ENCODE measurements around the gene ADARB2. TPM values are rescaled to one million over a fixed set of nuclear protein-coding genes. Genes with fewer than 3 reads are reported as not detected.
"Not testable (repeated sequence)": the region's sequence is repeated elsewhere in the genome, so short reads cannot be mapped to it uniquely, and the experiment has no call there.

Gene ADARB2
- total RNA-seq, 1 experiment from 2014 or later, result not detected

DNA sequence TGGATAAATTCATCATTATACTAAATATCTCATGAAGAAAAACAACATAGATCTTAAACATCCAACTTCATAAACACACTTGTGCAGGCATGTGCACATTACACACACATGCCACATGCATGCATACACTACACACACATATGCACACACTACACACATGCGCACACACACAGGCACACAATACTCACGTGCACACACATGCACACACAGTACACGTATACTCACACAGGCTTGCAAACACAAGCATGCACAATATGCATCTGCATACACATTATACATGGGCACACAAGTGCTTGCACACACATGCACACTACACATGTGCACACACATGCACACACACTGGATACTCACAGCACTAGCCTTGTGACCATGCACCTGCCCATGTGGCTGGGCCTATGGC is 105.2 kb downstream of the ADARB2 start:
- in situ Hi-C loops (cut with HindIII; ENCODE audit: low pct_unique_long_range_greater_than_20kb, low sequenced_read_pairs), result no loop called here
- DNase-seq (ENCODE audit: low read depth), result no peak

DNA sequence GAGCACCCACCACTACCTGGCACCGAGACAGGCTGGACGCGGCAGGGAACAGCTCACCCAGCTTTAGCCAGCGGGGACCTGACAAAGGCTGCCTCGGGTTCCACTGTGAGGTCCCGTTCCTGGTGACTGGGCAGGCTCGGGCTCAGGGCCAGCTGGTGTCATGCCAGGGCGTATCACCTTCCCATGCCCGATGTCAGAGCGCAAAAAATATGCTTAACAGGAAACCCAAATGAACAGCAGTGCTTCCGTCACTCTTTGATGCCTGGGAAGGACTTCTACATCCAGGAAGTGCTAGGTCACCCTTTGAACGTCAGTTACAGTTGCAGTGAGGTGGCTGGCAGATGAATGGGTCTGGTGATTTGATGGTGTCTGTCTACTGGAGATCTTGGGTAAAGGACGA is 106.0 kb downstream of the ADARB2 start:
- DNase-seq (ENCODE audit: low read depth), result no peak
- in situ Hi-C loops (cut with HindIII; ENCODE audit: low pct_unique_long_range_greater_than_20kb, low sequenced_read_pairs), result no loop called here

DNA sequence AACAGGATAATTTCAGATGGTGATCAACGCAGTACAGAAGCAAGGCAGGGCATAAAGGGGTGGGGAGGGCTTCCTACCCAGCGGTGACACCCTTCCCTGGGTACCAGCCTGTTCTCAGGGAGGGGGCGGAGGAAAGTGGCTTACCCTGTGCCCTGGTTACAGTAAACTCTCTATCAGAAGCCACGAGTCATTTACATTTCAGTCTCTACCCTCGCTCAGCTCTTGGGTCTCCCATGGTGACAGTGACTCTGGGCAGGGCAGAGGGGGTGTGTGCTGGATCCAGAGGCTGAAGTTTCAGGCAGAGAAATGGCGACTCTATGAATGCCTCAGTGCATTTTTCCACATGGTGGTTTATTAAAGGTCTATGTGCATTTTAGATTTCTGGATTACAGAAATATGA is 107.0 kb downstream of the ADARB2 start:
- DNase-seq (ENCODE audit: low read depth), result no peak
- in situ Hi-C loops (cut with HindIII; ENCODE audit: low pct_unique_long_range_greater_than_20kb, low sequenced_read_pairs), result no loop called here

DNA sequence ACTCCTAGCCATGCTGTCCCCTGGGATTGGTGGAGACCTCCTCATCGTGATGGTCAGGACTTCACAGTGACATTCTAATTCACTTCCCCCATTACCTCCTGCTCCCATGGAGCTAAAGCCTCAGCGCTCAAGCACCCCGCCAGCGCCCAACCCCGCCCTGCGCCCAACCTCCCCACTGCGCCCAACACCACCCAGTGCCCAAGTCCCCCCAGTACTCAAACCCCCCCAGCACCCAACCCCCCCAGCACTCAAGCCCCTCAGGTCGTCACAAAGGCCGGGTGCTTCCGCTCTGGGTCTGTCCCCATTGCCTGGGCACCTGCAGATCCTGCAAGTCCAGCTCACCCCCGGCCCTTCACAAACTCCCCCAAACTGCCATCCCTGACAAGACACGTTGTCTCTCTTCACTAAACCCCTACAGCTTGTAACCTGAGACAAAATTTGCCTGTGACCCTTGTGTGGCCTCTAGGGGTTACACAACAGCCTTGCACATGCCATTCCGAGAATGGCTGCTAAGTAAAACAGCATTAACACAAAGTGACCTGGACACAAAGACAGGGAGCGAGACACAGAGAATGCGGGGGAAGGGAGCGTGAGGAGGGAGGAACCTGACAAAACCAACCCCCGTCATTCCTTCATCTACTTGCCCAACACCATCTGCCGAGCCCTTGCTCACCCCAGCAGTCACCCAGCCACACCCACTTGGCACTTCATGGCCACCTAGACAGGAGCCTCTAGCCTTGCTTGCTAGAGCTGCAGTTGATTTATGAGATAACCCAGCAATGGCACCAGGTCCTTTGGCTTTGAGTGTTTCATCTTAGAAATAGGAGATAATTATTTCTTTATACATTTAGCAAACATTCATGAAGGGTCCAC is 107.8 kb downstream of the ADARB2 start:
- in situ Hi-C loops (cut with HindIII; ENCODE audit: low pct_unique_long_range_greater_than_20kb, low sequenced_read_pairs), result no loop called here
- no peak for DNase-seq (ENCODE audit: low read depth)

DNA sequence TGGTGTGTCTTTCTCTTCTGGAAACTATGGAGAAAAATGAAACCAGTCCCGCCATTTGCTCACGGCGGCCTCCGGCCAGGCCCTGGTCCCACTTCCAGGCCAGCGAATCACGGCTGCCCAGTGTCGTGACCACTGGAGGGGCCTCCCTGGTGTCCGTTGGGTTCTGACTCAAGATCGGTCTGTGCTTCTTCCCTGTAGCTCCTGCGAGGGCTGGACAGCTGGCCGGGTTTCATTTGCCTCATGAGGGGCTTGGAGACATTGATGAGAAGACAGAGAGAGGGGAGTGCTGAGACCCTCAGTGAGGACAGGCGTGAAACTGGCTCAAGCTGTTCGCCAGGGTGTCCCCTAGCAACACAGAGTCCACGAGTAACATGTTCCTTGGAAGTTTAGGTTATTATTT is 108.6 kb downstream of the ADARB2 start:
- no peak for DNase-seq (ENCODE audit: low read depth)
- in situ Hi-C loops (cut with HindIII; ENCODE audit: low pct_unique_long_range_greater_than_20kb, low sequenced_read_pairs), result no loop called here

DNA sequence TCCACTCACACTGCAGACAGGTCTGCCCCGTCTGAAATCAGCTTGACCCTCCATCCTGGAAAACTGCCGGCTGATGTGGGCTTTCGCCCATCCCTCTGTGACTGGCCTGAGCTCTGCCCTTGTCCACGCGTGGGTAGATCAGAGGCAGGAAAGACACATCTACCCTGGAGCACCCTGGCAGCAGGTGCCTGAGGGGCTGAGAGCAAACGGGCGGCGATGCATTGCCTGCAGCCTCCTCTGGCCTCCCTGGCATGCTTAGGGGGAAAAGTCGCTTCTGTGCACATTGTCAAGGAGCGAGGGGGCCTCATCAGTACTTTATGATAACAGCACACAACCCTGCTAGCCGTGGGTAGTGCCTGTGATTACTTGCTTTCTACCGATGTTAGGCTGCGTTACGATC is 109.4 kb downstream of the ADARB2 start:
- no peak for DNase-seq (ENCODE audit: low read depth)
- in situ Hi-C loops (cut with HindIII; ENCODE audit: low pct_unique_long_range_greater_than_20kb, low sequenced_read_pairs), result no loop called here

DNA sequence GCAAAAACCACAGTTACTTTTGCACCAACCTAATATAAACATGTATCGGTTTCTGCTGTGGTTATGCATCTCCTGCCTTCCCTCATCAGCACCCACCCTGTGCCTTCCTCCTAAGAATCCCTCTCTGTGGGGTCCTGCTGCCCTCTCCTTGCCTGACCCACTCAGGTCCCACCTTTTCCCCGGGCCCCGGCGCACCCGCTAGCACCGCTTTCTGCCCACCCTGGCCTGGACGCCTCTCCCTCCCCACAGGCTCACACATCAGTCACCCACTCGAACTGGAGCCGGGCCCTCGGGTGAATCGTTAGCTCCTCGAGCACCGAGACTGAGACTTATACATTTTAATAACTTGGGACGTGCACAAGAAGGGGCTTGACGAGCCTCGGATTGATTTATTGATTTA is 110.5 kb downstream of the ADARB2 start:
- in situ Hi-C loops (cut with HindIII; ENCODE audit: low pct_unique_long_range_greater_than_20kb, low sequenced_read_pairs), result no loop called here
- no peak for DNase-seq (ENCODE audit: low read depth)

DNA sequence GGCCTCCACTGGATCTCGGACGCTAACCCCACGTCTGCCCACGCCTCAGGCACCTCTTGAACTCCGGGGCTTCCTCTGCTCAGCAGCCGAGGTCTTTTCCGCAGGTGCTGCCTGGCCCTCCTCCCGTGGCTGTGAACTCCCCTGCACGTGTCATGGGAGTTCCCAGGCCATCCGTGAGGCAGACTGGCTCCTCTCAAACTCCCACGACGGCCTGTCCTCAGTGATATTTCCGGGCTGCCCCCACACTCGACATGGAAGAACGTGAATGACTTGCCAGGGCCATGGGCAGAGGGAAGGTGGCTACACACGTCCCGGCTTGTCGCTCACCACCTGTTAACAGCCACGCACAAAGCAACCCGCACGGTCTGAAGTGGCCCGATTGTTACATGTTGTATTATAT is 110.9 kb downstream of the ADARB2 start:
- DNase-seq (ENCODE audit: low read depth), result no peak
- in situ Hi-C loops (cut with HindIII; ENCODE audit: low pct_unique_long_range_greater_than_20kb, low sequenced_read_pairs), result no loop called here

DNA sequence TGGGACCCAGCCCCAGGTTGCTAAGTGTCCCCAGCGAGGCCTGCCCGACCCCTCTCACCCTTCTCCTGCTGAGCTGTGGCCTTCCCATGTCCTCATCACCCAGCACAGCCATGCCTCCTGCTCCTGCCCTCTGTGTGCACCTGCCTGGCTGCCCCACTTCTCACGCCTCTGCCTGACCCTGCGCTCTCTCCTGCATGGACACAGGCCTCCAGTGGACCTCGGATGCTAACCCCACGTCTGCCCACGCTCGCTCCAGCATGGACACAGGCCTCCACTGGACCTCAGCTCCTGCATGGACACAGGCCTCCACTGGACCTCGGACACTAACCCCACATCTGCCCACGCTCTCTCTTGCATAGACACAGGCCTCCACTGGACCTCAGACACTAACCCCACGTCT is 111.6 kb downstream of the ADARB2 start:
- in situ Hi-C loops (cut with HindIII; ENCODE audit: low pct_unique_long_range_greater_than_20kb, low sequenced_read_pairs), result no loop called here
- DNase-seq (ENCODE audit: low read depth), result no peak

DNA sequence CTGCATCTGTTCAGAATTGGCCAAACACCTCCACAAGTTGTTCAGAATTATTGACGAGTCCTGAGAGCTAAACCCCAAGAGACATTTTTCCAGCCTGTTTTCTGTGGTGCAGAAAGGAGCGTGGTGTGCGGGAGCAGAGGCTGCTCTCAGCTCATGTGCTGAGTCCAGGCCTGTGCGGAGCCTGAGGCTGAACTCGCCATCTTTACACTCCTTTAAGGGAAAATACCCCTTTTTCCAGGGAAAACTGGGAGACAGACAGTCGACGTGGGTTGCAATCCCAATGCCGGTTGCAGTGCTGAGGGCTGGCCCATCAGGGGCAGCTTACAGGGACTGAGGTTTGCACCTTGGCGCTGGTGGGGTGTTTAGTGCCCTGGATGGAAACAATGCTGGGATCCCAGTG is 112.2 kb downstream of the ADARB2 start:
- in situ Hi-C loops (cut with HindIII; ENCODE audit: low pct_unique_long_range_greater_than_20kb, low sequenced_read_pairs), result no loop called here
- DNase-seq (ENCODE audit: low read depth), result no peak

DNA sequence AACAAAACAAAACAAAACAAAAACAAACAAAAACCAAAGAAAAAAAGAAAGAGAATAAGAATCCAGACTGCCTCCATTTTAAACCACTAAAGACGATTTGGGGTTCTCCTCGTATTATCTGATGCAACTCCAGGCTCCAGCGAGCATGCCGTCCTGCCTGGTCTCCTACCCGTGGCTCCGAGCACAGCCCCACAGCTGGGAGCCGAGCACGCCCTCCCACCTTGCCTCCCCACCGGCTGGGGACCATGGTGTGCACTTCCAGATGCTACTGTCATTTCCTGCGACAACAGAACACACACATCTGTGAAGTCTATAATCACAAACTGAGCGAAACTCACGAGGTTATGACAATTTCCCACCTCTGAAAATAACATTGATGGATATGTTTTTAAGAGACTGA is 113.1 kb downstream of the ADARB2 start:
- in situ Hi-C loops (cut with HindIII; ENCODE audit: low pct_unique_long_range_greater_than_20kb, low sequenced_read_pairs), result no loop called here
- no peak for DNase-seq (ENCODE audit: low read depth)

DNA sequence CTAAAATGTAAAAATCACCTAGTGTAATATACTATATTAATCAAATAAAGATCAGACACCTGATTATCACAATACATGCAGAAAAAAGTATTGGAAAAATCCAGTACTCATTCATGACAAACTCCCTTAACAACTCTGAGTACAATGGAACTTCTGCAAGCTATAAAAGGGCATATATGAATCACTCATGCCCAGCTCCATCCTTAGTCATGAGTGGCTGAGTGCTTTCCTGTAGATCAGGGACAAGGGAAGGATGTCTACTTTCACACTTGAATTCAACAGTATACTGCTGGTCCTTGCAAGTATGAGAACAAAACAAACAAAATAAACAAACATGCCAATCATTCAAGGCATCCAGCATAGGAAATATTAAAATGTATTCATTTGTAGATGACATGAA is 116.5 kb downstream of the ADARB2 start:
- in situ Hi-C loops (cut with HindIII; ENCODE audit: low pct_unique_long_range_greater_than_20kb, low sequenced_read_pairs), result no loop called here
- DNase-seq (ENCODE audit: low read depth), result no peak

DNA sequence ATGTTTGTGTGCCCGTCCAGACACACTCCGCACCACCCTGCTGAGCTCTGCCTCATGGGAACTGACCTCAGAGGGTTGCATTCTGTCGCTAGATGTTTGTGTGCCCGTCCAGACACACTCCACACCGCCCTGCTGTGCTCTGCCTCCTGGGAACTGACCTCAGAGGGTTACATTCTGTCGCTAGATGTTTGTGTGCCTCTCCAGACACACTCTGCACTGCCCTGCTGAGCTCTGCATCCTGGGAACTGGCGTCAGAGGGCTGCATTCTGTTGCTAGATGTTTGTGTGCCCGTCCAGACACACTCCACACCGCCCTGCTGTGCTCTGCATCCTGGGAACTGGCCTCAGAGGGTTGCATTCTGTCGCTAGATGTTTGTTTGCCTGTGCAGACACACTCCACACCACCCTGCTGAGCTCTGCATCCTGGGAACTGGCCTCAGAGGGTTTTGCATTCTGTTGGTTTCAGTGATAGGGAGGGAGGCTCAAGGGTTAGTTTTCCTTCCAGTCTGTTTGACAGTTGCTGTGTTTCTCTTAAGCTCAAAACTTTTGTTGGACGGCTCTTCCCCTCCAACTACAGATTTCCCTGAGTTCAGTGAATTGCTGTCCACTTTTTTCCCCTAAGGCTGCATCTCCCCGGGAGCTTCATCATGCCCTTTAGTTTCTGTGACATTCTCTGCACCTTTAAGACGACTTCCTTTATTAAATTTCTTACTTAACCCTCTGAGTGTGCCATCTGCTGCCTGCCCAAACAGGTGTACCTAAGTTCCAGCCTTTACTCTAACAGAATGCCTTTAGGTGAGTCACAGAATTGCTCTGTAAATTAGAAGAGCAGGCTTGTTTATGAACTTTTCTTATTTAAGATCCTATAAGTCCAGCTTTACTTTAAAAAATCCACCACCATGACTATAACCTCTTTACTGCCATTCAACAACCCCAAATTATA is 119.7 kb downstream of the ADARB2 start:
- in situ Hi-C loops (cut with HindIII; ENCODE audit: low pct_unique_long_range_greater_than_20kb, low sequenced_read_pairs); DNase-seq (ENCODE audit: low read depth): not testable (repeated sequence)

DNA sequence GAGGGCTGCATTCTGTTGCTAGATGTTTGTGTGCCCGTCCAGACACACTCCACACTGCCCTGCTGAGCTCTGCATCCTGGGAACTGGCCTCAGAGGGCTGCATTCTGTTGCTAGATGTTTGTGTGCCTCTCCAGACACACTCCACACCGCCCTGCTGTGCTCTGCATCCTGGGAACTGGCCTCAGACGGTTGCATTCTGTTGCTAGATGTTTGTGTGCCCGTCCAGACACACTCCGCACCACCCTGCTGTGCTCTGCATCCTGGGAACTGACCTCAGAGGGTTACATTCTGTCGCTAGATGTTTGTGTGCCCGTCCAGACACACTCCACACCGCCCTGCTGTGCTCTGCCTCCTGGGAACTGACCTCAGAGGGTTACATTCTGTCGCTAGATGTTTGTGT is 120.6 kb downstream of the ADARB2 start:
- in situ Hi-C loops (cut with HindIII; ENCODE audit: low pct_unique_long_range_greater_than_20kb, low sequenced_read_pairs); DNase-seq (ENCODE audit: low read depth): not testable (repeated sequence)

DNA sequence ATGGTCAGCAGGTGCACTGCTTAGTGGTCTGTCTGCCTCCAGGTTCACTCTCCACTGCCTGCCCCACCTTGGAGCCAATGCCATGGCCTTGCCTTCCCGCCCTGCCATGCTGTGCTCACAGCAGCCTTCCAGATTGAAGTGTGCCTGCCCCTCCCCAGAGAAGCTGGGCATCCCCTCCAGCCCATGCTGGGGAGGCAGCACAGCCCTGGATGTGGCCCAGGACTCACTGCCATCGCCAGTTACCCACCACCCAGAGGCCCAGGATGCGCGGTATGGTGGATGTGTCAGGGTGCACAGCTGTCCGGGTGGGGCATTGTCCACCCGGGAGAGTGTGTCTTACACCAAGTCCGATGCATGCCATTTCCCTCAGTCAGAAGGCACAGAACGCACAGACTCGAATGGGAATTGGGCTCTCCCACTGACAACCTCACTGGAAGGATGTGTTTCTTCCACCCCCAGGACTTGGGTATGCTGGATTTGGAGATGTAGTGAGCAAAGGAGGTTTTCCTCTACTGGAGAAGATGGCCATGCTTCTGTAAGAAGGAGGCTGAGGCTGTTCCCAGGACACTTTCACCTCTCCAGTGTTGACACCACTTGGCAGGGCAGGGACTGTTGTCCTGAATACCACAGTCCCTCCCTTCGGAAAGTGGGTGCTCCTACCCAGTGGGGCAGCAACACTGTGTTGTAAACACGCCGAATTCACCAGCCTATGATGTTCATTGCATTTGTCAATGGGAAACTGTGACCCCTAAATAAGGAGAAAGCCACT is 122.0 kb downstream of the ADARB2 start:
- DNase-seq (ENCODE audit: low read depth), result no peak
- in situ Hi-C loops (cut with HindIII; ENCODE audit: low pct_unique_long_range_greater_than_20kb, low sequenced_read_pairs), result no loop called here

DNA sequence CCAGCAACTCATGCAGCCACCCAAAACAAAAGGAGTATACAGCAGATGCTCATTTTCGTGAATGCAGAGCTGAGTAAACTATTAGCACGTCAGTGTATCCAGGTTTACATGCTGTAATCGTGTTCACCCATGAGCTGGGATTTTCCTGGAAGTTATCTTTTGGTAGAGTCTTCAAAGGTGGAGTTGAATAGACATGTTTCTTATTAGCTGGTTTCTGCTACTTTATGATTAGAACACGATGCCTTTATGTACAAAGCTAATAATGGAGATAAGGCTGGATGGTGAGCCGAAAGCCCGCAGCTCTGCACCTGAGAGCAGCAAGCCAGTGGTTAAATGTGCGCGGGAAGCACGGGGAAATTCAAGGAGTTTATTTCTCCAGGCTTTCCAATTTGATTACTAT is 123.8 kb downstream of the ADARB2 start:
- no peak for DNase-seq (ENCODE audit: low read depth)
- in situ Hi-C loops (cut with HindIII; ENCODE audit: low pct_unique_long_range_greater_than_20kb, low sequenced_read_pairs), result no loop called here

DNA sequence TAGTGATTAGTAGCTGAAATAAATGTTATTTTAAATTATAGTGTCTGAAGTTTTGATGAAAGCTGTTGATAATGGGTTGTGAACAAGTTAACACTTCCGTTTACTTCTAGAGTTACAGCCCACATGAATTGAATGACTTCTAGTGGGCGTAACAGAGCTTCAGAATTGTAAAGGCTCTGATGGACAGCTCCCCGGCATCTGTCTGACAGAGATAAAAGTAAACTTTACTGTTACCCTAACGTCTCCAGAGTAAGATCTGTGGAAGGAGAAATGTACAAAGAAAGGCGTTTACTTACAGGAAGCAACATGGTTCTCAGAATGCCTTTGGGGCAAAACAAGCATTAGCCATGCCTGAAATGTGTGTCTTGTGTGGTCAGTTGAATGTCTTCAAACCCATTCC is 124.4 kb downstream of the ADARB2 start:
- DNase-seq (ENCODE audit: low read depth), result no peak
- in situ Hi-C loops (cut with HindIII; ENCODE audit: low pct_unique_long_range_greater_than_20kb, low sequenced_read_pairs), result no loop called here

DNA sequence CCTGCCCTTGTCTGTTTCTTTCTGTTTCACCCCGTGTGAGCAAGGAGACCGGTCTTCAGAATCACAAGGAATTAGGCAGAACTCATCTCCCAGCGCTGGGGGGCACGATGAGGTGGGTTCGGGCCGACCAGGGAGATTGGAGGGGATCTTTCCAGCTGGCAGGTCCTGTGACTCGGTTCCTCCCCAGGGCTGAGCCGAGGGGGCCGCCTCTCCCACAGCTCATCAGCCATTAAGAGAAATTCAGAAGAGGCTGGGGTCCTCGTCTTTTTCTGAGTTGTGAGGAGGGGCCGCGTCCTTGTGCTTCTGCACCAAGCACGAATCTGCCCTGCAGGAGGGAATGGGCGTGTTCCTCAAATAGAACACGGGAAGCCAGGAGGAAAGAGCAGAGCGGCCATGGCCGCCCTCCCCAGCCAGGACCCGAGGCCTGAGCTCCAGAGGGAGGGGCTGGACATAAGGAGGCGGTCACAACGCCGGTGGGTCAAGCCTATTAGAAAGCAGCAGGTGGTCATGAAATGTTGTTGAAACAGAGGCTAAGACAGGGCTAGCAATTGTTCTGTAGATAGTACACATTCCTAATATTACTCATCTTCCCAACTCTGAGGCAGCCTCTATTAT is 125.3 kb downstream of the ADARB2 start:
- in situ Hi-C loops (cut with HindIII; ENCODE audit: low pct_unique_long_range_greater_than_20kb, low sequenced_read_pairs), result no loop called here
- no peak for DNase-seq (ENCODE audit: low read depth)
